ENCODE data around the gene SELENOT. TPM values are rescaled to one million over a fixed set of nuclear protein-coding genes. Genes with fewer than 3 reads are reported as not detected.
A peak's percentile ranks its signal among the peaks of the same experiment; 100 is the strongest.

The SELENOT gene
- 76.5 TPM for total RNA-seq
- 94.4 TPM for polyA plus RNA-seq

- H3K27ac ChIP-seq (ENCODE audit: low read depth) = peak within 1 kb of the TSS; percentile 98
- peak; percentile 87 for DNase-seq (ENCODE audit: extremely low spot score)
- no peaks in the 10 kb centered on the region for H3K36me3 ChIP-seq (ENCODE audit: insufficient read depth)
- peak within 1 kb of the TSS; percentile 77 for H3K4me3 ChIP-seq (ENCODE audit: low read depth, low read length)
- peaks cover 1% of the 10 kb centered on the region for H3K4me1 ChIP-seq (ENCODE audit: insufficient read depth)
- under 1% methylated on average over 69 of the region's 69 CpGs for WGBS
Measured at GRCh38 chr3:150603153-150603979, at the start of gene SELENOT. SELENOT (plus strand) TSS chr3:150603321; CDS start chr3:150603363, 42 bp downstream.

GRCh38 chr3:150555859-150556436 is 47.2 kb upstream of the SELENOT start:
- WGBS = 94% methylated on average over 4 of the region's 4 CpGs
- Histone ChIP-seq H3K27ac (ENCODE audit: low read depth) (no peak overlapping the region), H3K36me3 (ENCODE audit: insufficient read depth) (peaks cover 2% of the 10 kb centered on the region), H3K4me3 (ENCODE audit: low read depth, low read length) (no peak overlapping the region), H3K4me1 (ENCODE audit: insufficient read depth) (no peaks in the 10 kb centered on the region)
- no peak for DNase-seq (ENCODE audit: extremely low spot score)

DNA sequence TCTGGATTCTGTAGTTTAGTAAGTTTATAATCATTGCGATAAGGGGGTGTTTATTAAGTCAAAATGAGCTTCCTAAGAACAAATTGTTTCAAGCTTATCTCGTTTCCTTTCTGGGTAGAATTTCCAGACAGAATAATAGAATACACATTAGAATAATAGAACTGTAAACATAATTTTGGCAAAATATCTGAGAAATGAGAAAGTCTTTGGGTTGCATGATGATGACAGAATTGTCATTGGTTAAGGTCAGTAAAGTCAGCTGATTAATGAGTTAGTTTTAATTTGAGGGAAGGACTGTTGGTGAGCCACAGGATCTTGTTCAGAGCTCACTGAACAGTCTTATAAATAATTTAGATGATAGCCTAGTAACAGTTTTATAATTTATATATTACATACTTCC is 46.3 kb upstream of the SELENOT start:
- DNase-seq (ENCODE audit: extremely low spot score) = no peak
- 75% methylated on average over 2 of the region's 2 CpGs for WGBS
- H3K4me1 ChIP-seq (ENCODE audit: insufficient read depth) = no peaks in the 10 kb centered on the region
- no peak overlapping the region for H3K27ac ChIP-seq (ENCODE audit: low read depth)
- H3K36me3 ChIP-seq (ENCODE audit: insufficient read depth) = peaks cover 2% of the 10 kb centered on the region
- H3K4me3 ChIP-seq (ENCODE audit: low read depth, low read length) = no peak overlapping the region

- Histone ChIP-seq H3K4me3 (ENCODE audit: low read depth, low read length) (no peak overlapping the region), H3K27ac (ENCODE audit: low read depth) (no peak overlapping the region), H3K4me1 (ENCODE audit: insufficient read depth) (no peaks in the 10 kb centered on the region), H3K36me3 (ENCODE audit: insufficient read depth) (peaks cover 2% of the 10 kb centered on the region)
- DNase-seq (ENCODE audit: extremely low spot score) = no peak
- WGBS = 61% methylated on average over 1 of the region's 1 CpG
Measured at GRCh38 chr3:150557725-150558124, 45.4 kb upstream of the SELENOT start.

- H3K27ac ChIP-seq (ENCODE audit: low read depth) = no peak overlapping the region
- DNase-seq (ENCODE audit: extremely low spot score) = no peak
- no peak overlapping the region for H3K4me3 ChIP-seq (ENCODE audit: low read depth, low read length)
- H3K36me3 ChIP-seq (ENCODE audit: insufficient read depth) = peaks cover 2% of the 10 kb centered on the region
- no peaks in the 10 kb centered on the region for H3K4me1 ChIP-seq (ENCODE audit: insufficient read depth)
- 80% methylated on average over 2 of the region's 2 CpGs for WGBS
Measured at GRCh38 chr3:150564243-150564642, 38.9 kb upstream of the SELENOT start.

GRCh38 chr3:150567328-150567727 is 35.8 kb upstream of the SELENOT start:
- DNase-seq (ENCODE audit: extremely low spot score) = no peak
- peaks cover 2% of the 10 kb centered on the region for H3K36me3 ChIP-seq (ENCODE audit: insufficient read depth)
- 95% methylated on average over 1 of the region's 1 CpG for WGBS

DNA sequence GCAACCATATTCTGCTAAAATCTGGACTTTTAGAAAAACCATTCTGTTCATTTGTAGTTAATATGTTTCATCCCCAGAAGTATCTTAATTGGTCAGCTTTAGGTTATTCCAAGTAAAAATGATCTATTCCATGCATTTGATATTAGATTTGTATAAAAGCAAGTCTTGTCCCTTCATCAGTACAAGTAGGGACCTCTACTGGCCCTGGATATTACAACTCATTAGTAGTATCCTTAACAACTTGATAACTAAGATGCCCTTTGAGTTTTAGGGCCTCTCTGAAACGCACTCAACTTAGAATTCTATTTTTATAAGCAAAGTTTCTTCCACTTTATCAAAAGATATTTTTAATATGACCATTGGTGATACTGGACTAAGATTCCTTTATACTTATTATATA is 25.3 kb upstream of the SELENOT start:
- no peak overlapping the region for H3K4me3 ChIP-seq (ENCODE audit: low read depth, low read length)
- H3K27ac ChIP-seq (ENCODE audit: low read depth) = no peak overlapping the region
- H3K4me1 ChIP-seq (ENCODE audit: insufficient read depth) = no peaks in the 10 kb centered on the region
- DNase-seq (ENCODE audit: extremely low spot score) = no peak
- peaks cover 4% of the 10 kb centered on the region for H3K36me3 ChIP-seq (ENCODE audit: insufficient read depth)
- WGBS = 72% methylated on average over 1 of the region's 1 CpG

More at GRCh38 chr3:150567328-150567727, 35.8 kb upstream of the SELENOT start:
- H3K4me1 ChIP-seq (ENCODE audit: insufficient read depth) = no peaks in the 10 kb centered on the region
- no peak overlapping the region for H3K4me3 ChIP-seq (ENCODE audit: low read depth, low read length)
- H3K27ac ChIP-seq (ENCODE audit: low read depth) = no peak overlapping the region

DNA sequence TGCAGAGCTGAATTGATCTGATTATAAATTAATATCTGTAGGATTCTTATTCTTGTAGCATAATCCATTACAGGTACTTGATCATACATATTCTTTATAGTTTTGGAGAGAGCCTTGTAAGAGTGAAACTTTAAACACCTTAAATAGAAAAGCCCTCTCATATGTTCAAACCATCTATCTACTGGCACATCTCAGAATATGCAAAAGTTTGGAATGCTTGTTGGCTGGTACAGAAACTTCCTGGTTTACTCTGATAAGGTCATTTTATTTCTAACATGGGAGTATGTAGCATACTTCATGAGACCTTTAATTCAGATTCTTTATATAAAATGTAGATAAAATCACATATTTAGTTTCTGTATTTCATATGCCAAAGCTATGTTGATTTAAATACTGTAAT is 21.9 kb upstream of the SELENOT start:
- H3K4me3 ChIP-seq (ENCODE audit: low read depth, low read length) = no peak overlapping the region
- no peak overlapping the region for H3K27ac ChIP-seq (ENCODE audit: low read depth)
- no peaks in the 10 kb centered on the region for H3K4me1 ChIP-seq (ENCODE audit: insufficient read depth)
- peaks cover 4% of the 10 kb centered on the region for H3K36me3 ChIP-seq (ENCODE audit: insufficient read depth)
- no peak for DNase-seq (ENCODE audit: extremely low spot score)

DNA sequence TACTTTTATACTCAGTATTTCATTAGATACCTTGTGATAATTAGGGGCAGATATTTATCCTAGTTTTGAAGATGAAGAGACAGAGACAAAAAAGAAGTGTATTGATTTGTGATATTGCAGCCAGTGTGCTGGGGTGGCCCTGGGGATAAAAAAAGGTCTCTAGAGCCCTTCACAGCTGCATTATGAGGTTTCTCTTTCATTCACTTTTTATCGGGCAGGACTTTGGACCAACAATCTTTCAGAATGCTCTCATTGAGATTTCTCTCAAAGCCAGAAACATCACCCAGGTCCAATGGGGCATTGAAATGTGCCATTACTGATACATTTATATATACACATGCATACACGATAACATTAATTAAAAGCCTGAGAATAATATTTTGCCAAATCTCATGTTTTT is 20.5 kb upstream of the SELENOT start:
- Histone ChIP-seq H3K4me3 (ENCODE audit: low read depth, low read length) (no peak overlapping the region), H3K27ac (ENCODE audit: low read depth) (no peak overlapping the region), H3K36me3 (ENCODE audit: insufficient read depth) (peaks cover 2% of the 10 kb centered on the region), H3K4me1 (ENCODE audit: insufficient read depth) (no peaks in the 10 kb centered on the region)
- WGBS = 91% methylated on average over 2 of the region's 2 CpGs
- no peak for DNase-seq (ENCODE audit: extremely low spot score)

DNA sequence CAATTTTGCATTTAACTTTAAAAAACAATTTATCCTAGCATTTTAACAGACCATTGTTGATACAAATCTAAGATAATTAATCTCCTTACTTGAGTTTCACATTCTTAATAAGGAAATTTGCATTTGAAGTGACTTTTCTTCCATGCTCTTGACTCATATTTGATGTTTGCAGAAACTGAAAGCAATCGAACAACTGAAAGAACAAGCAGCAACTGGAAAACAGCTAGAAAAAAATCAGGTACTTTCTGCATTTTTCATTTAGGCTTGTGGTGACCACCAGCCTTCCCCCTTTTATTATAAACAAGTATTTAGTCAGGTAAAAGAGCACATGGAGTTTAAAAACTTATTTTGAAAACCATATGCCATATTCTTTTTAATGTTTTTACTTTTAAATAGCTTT is 20.1 kb upstream of the SELENOT start:
- DNase-seq (ENCODE audit: extremely low spot score) = no peak
- 89% methylated on average over 1 of the region's 1 CpG for WGBS
- Histone ChIP-seq H3K27ac (ENCODE audit: low read depth) (no peak overlapping the region), H3K4me3 (ENCODE audit: low read depth, low read length) (no peak overlapping the region), H3K4me1 (ENCODE audit: insufficient read depth) (no peaks in the 10 kb centered on the region), H3K36me3 (ENCODE audit: insufficient read depth) (peaks cover 2% of the 10 kb centered on the region)

DNA sequence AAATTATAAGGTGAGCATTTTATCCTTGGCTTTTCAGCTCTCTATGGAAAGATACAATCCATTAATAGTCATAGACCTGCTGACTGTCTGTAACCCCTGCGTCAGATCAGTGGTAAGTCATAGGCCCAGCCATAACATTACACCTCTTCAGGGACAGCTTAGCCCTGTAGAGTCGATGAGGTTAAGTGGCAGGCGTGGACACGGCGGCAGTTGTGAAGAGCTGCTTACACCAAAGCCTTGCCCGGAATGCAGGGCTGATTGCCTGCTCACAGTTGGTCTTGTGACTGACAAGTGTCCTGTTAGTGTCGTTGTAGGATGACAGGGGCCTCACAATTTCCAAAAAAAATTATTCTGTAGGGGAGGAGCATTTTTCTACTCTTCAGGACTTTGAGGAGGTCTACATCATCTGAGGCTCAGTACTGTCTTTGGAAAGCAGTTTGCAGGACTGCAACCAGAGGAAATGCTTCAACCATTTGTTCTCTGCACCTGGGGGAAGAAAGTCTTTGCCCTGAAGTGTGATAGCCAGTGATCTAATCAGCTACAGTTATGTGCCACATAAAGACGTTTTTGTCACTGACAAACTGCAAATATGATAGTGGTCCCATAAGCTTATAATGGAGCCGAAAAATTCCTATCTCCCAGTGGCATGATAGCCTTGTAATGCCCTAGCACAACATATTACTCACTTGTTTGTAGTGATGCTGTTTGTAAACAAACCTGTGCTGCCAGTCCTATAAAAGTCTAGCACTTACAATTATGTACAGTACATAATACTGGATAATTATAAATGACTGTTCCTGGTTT is 14.9 kb upstream of the SELENOT start:
- 61% methylated on average over 9 of the region's 9 CpGs for WGBS
- H3K27ac ChIP-seq (ENCODE audit: low read depth) = no peak overlapping the region
- H3K4me3 ChIP-seq (ENCODE audit: low read depth, low read length) = no peak overlapping the region
- DNase-seq (ENCODE audit: extremely low spot score) = no peak
- H3K4me1 ChIP-seq (ENCODE audit: insufficient read depth) = no peaks in the 10 kb centered on the region
- H3K36me3 ChIP-seq (ENCODE audit: insufficient read depth) = peaks cover 1% of the 10 kb centered on the region

DNA sequence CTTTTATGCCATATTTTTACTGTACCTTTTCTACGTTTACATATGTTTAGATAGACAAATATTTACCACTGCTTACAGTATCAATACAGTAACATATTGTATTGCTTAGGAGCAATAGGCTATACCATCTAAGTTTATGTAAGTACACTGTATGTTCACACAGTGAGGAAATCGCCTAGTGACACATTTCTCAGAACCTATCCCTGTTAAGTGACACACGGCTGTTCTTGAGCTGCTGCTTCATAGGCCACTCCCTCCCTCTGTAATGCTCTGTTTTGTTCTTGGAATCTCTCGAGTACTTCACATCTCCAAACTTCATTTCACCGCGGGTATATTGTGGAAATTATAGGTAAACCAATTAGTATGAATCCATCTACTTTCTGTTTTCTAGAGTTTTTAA is 13.4 kb upstream of the SELENOT start:
- Histone ChIP-seq H3K4me3 (ENCODE audit: low read depth, low read length) (no peak overlapping the region), H3K27ac (ENCODE audit: low read depth) (no peak overlapping the region), H3K4me1 (ENCODE audit: insufficient read depth) (no peaks in the 10 kb centered on the region), H3K36me3 (ENCODE audit: insufficient read depth) (peaks cover 1% of the 10 kb centered on the region)
- 69% methylated on average over 6 of the region's 6 CpGs for WGBS
- no peak for DNase-seq (ENCODE audit: extremely low spot score)

DNA sequence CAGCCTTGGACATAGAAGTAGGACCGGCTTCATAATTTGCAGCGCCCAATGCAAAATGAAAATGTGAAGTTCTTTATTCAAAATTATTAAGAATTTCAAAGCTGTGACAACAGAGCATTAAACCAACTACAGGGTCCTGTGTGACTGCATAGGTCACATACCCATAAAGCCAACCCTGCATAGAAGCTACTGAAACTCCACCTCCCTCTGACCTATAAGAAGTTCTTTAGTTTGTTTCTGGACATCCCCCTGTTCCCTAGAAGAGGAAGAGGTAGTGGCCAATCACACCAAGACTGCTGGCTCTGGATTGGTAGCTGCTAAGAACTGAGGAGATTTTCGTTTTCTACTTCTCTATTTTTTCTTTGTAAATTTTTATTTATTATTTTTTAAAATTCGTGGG is 9.0 kb upstream of the SELENOT start:
- H3K36me3 ChIP-seq (ENCODE audit: insufficient read depth) = peaks cover 1% of the 10 kb centered on the region
- no peak for DNase-seq (ENCODE audit: extremely low spot score)
- H3K27ac ChIP-seq (ENCODE audit: low read depth) = no peak overlapping the region
- 91% methylated on average over 4 of the region's 4 CpGs for WGBS
- no peaks in the 10 kb centered on the region for H3K4me1 ChIP-seq (ENCODE audit: insufficient read depth)
- H3K4me3 ChIP-seq (ENCODE audit: low read depth, low read length) = no peak overlapping the region

DNA sequence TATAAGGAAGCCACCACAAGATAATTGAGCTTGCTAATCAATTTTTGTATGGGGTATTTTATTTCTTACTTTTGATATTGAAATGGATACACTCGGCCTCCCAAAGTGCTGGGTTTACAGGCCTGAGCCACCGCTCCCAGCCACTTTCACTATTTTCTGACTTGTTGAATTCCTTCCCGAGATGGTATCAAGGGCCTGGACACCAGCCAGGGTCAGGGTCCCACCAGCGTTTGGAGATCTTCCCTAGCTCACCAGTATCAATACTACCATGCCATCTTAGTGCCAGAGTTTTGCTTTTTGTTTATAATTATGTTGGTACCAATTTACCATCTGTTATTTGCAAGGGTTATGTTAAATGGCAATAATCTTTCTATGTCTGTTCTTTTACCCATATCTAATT is 5.5 kb upstream of the SELENOT start:
- no peak for DNase-seq (ENCODE audit: extremely low spot score)
- WGBS = 89% methylated on average over 4 of the region's 4 CpGs
- H3K27ac ChIP-seq (ENCODE audit: low read depth) = no peak overlapping the region
- peaks cover 1% of the 10 kb centered on the region for H3K4me1 ChIP-seq (ENCODE audit: insufficient read depth)
- H3K36me3 ChIP-seq (ENCODE audit: insufficient read depth) = peaks cover 1% of the 10 kb centered on the region
- H3K4me3 ChIP-seq (ENCODE audit: low read depth, low read length) = no peak overlapping the region
